Cerebellar nuclear complex (tissue), 1 donor: Measurements from ENCODE around the gene UNC119.
"Not testable (repeated sequence)": the region's sequence is repeated elsewhere in the genome, so short reads cannot be mapped to it uniquely, and the experiment has no call there.

Source experiments
- DNase-seq, 2 experiments: peaks; one replicate each; lab custom pipeline; 2025; lab: John Stamatoyannopoulos, UW

UNC119 gene

GRCh38 chr17:28522281-28522680 lies 30.1 kb downstream of the UNC119 start:
- DNase-seq, result not testable (repeated sequence)

- no peak for DNase-seq
These were observed 30.9 kb downstream of the UNC119 start for GRCh38 chr17:28521311-28522085.

- no peak for DNase-seq
These were observed 31.7 kb downstream of the UNC119 start for GRCh38 chr17:28520687-28521086.

- DNase-seq, result no peak
These were observed 33.2 kb downstream of the UNC119 start for GRCh38 chr17:28519236-28519635.

- no peak for DNase-seq
These were observed 33.8 kb downstream of the UNC119 start for GRCh38 chr17:28518578-28518977.

GRCh38 chr17:28518132-28518531 lies 34.3 kb downstream of the UNC119 start:
- no peak for DNase-seq

- no peak for DNase-seq
These were observed 36.9 kb downstream of the UNC119 start for GRCh38 chr17:28515518-28515917.

- DNase-seq, result no peak
These were observed 37.8 kb downstream of the UNC119 start for GRCh38 chr17:28514561-28515002.

- DNase-seq, result no peak
These were observed 38.9 kb downstream of the UNC119 start for GRCh38 chr17:28513476-28513875.

- no peak for DNase-seq
These were observed 40.5 kb downstream of the UNC119 start for GRCh38 chr17:28511858-28512461.

- DNase-seq, result no peak
These were observed 42.6 kb downstream of the UNC119 start for GRCh38 chr17:28509789-28510188.

GRCh38 chr17:28508211-28508724 lies 44.2 kb downstream of the UNC119 start:
- DNase-seq, result no peak

- no peak for DNase-seq
These were observed 44.7 kb downstream of the UNC119 start for GRCh38 chr17:28507567-28508203.

- DNase-seq, result no peak
These were observed 45.5 kb downstream of the UNC119 start for GRCh38 chr17:28506763-28507487.

GRCh38 chr17:28505986-28506665 lies 46.3 kb downstream of the UNC119 start, which contains the start of gene FOXN1:
FOXN1 (plus strand) TSS chr17:28506348; CDS start chr17:28523970, 17,622 bp downstream.
- DNase-seq, result no peak

- no peak for DNase-seq
These were observed 49.0 kb downstream of the UNC119 start for GRCh38 chr17:28503420-28503819.

GRCh38 chr17:28501421-28502284 lies 50.8 kb downstream of the UNC119 start:
- no peak for DNase-seq

GRCh38 chr17:28500712-28501379 lies 51.6 kb downstream of the UNC119 start:
- no peak for DNase-seq

GRCh38 chr17:28499684-28500357 lies 52.6 kb downstream of the UNC119 start:
- no peak for DNase-seq

- DNase-seq, result no peak
These were observed 53.1 kb downstream of the UNC119 start for GRCh38 chr17:28499364-28499664.
